HG02798 (cell line): ENCODE results near the gene IL17D.
"Not testable (repeated sequence)": the region's sequence is repeated elsewhere in the genome, so short reads cannot be mapped to it uniquely, and the experiment has no call there.

Source experiments
- ATAC-seq: cut with Tn5 transposase; IDR thresholded peaks from one replicate; pipeline ENCODE4 v1.9.1; 2021; ENCODE audit warnings: mild to moderate bottlenecking; ENCODE audit not compliant: unreplicated experiment, poor library complexity

Gene IL17D

DNA sequence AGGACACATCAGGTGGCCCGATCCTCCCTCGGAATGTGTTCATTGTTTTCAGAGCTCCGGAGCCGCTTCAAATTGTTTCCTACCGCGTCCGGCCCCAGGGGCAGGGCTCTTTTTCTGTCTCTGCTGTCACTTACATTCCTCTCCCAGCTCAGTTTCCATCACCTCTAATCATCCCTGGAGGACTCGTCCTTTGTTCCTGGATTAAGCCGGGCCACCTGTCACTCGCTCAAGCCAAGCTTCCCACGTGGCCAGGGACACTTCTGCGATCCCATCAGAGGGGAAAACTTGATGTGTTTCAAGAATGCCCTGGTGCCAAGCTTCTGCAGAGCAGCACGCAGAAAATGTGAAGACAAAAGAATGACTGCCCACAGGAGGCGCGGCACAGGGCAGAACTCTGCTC is 13.5 kb downstream of the IL17D start:
- ATAC-seq: no peak

DNA sequence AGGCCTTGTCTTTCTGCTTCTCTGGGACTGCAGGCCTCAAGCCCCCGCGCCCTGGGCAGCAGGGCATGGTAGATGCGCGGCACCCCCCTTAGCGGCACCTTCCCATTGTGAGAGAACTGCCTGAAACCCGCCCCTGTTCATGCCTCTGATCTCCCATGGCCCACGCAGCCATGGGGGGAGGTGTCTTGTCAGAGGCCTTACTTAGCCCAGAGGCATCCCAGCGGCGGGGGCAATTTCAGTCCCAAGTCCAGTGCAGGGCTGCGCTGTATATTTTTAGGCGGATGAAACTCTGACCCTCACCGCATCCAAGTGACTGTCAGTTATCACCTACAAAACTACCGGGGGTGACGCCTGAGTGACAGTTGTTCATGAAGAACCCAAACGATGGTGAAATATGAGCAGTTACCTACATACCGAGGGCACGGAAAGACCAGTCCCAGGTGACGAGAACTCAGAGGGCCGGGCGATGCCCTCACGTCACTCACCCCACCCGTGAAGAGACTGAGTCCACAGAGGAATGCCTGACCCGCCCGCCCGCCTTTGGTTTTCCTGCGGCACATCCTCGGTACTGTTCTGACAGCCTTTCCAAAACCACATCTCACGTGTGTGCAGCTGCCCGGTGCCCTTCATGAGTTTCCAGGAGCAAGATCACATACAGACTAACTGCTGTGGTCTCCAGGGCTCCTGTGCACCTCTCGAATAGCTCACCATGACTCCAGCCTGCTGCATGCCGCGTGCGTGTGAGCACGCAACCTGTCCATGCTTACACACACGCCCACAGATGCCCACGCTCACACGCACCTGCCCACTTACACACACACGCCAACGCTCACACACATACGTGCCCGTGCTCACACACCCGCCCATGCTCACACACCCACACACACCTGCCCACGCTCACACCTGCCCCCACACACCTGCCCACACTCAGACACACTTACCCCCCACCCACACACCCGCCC is 14.4 kb downstream of the IL17D start:
- no peak for ATAC-seq

DNA sequence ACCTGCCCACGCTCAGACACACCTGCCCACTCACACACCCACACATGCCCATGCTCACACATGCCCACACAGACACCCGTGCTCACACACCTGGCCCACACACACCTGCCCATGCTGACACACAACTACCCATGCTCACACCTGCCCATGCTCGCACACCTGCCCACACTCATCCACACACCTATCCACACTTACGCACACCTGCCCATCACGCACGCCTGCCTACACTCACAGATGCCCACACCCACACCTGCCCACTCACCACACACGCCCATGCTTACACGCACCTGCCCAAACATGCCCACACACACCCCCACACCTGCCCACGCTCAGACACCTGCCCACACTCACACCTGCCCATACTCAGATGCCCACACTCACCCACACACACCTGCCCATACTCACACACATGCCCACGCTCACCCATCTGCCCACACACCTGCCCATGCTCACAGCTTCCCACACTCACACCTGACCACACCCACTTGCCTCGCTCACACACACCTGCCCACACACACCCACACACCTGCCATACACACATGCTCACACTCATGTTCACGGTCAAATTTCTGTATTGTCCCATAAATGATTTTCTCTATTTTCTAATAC is 15.6 kb downstream of the IL17D start:
- no peak for ATAC-seq

DNA sequence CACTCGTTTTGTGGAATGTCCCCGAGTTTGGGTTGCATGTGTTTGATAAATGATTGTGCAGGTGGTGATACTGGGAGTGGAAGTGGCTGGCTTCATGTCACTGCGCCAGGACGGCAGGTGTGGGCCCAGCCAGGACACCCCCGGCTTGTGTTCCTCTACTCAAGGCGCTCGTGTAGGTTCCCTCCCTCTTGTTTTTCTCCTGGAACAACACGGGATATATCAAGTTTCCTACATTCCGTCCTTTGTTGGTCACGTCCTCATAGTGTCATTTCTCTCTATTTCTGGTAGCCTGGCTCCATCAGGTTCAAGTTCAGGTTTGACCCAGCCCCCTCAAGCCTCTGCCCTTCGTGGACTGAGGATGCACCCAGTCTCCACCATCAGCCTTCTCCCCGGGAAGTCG is 16.3 kb downstream of the IL17D start:
- ATAC-seq: no peak

DNA sequence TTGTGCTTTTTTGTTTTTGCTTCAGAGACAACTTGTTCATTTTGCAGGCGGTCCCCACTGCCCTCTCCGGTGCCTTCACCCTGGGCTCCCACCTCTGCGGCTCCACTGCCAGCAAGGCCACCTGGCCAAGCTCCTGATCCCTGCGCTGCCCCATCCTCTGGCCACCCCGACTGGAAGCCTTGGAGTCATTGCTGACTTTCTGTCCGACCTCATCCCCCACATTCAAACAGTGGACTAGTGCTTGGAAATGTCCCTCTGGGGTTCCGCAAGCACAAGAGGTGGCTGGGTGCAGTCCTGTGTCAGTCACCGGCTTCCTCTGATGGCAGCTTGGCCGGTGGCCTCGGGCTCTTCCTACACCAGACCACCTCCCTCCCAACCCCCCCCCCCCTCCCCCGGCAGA is 17.0 kb downstream of the IL17D start:
- no peak for ATAC-seq

DNA sequence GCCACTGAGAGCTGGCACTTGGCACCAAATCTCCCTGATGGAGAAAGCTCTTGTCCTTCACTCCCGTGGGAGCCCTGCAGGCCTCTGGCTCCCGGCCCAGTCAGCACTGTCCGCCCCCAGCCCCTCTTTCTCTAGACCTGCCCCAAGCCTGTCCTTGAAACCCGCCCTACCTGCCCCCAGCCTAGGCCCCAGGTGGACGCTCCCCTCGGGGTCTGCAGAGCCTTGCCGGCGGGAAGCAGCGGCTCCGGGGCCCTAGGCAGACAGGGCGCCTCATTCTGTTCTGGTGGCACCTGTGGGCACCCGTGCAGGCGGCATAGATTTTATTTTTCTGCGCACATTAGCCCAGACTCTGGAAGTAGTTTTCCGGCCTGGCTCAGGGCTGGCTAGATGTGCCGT is 17.6 kb downstream of the IL17D start:
- no peak for ATAC-seq

DNA sequence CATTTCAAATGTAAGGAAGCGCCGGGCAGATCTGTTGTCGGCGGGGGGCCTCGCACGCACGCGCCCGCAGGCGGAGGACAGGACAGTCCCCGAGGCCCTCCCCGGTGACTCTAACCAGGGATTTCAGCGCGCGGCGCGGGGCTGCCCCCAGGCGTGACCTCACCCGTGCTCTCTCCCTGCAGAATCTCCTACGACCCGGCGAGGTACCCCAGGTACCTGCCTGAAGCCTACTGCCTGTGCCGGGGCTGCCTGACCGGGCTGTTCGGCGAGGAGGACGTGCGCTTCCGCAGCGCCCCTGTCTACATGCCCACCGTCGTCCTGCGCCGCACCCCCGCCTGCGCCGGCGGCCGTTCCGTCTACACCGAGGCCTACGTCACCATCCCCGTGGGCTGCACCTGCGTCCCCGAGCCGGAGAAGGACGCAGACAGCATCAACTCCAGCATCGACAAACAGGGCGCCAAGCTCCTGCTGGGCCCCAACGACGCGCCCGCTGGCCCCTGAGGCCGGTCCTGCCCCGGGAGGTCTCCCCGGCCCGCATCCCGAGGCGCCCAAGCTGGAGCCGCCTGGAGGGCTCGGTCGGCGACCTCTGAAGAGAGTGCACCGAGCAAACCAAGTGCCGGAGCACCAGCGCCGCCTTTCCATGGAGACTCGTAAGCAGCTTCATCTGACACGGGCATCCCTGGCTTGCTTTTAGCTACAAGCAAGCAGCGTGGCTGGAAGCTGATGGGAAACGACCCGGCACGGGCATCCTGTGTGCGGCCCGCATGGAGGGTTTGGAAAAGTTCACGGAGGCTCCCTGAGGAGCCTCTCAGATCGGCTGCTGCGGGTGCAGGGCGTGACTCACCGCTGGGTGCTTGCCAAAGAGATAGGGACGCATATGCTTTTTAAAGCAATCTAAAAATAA is 18.2 kb downstream of the IL17D start:
- ATAC-seq: no peak

DNA sequence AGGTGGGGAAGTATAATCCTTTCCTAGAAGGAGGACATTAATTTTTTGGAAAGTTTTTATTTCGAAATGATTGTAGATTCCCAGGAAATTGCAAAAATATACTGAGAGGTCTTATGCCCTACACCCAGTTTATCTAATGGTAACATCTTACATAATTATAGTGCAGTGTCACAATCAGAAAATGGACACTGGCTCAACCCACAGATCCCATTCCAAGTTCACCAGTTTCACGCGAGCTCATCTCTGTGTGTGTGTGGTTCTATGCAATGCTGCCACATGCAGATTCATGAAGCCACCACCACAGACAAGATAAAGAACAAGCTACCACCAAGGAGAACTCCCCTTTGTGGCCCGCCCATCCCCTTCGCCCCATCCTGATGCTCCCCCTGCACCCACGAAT is 24.4 kb downstream of the IL17D start:
- no peak for ATAC-seq

DNA sequence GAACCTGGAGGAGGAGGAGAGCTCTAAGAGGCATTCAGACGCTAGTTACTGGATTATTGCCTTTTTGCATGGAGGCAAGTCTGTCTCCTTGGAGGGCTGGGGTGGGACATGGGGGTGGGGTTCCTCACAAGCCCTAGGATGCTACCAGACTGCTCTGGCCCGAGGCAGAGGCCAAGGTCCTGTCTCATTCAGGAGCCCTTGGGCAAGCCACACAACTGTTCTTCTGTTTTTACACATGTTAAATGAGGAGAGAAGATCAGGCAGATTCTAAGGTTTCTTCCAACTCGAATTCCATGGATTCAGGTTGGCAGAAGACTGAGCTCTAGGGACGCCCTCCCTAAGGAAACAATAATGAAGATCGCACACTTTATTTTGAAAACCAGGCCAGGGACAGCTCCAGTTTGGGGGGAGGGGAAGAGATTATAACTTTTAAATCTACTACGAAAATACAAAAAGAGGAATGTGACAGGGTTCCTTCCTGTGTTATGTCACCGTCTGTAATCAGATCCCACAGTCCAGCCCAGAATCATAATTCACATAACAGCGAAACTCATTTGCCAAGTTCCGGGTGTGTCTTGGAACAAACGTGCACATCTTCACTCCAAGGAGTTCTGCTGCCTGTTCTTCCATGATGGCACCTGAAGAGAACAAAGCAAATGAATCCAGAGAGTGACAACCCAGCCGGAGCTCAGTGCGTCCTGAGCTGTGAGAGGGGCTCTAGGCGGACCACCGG is 25.2 kb downstream of the IL17D start:
- no peak for ATAC-seq

DNA sequence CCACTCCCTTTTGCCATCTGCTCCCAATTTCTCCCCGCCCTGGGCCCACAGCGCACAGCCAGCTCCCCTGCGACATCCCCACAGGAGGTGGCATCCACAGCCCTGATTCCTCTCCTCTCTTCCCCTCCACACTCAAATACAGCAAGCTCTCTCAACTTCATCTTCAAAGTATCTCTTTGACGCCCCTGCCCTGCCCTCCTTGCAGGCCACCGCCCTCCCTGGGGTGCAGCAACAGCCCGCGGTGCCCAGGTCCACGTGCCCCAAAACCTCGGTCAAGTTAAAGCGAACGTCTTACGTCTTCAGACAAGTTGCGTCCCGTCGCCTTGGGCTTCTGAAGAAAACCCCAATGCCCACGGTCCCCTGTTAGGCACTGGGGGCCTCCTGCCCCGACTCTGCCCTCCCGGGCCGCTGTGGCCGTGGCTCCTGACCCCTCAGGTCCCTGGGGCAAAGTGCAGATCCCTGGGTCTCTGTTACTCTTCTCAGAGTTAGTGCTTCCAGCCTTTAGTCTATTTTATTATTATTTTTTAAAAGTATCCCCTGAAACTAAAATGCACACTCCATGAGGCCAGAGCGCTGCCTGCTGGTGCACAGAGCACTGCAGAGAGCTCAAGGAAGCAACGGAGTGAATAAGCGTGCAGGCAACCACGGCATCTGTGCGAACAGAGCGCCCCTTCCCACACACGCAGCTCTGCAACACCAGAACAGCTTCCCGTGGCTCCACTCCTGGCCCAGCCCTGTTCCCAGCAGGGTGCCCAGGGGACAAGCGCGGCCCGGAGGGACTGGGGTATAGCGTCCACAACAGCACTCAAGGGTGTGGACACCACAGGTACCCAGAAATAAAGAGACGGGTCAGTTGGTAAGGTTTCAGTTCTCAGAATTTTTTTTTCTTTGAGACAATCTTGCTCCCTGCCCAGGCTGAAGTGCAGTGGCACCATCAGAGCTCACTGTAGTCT is 26.4 kb downstream of the IL17D start:
- ATAC-seq: no peak

DNA sequence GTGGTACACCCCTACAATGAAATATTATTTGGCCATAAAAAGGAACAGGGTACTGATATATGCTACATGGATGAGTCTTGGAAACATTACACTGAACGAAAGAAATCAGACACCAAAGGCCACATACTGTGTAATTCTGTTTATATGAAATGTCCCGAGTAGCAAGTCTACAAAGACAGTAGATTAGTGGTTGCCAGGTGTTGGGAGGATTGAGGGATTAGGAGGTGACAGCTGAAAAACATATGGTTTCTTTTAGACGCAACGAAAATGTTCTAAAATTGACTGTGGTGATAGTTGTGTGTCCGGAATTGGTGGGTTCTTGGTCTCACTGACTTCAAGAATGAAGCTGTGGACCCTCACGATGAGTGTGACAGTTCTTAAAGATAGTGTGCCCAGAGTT is 35.1 kb downstream of the IL17D start:
- no peak for ATAC-seq

DNA sequence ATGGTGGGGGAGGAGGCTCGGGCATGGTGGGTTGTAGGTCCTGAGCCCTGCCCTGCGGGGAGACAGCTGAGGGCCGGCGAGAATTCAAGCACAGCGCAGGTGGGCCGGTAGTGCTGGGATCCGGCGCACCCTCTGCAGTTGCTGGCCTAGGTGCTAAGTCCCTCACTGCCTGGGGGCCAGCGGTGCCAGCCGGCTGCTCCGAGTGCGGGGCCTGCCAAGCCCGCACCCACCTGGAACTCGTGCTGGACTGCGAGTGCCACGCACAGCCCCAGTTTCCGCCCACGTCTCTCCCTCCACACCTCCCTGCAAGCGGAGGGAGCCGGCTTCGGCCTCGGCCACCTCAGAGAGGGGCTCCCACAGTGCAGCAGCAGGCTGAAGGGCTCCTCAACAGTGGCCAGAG is 36.5 kb downstream of the IL17D start:
- no peak for ATAC-seq

DNA sequence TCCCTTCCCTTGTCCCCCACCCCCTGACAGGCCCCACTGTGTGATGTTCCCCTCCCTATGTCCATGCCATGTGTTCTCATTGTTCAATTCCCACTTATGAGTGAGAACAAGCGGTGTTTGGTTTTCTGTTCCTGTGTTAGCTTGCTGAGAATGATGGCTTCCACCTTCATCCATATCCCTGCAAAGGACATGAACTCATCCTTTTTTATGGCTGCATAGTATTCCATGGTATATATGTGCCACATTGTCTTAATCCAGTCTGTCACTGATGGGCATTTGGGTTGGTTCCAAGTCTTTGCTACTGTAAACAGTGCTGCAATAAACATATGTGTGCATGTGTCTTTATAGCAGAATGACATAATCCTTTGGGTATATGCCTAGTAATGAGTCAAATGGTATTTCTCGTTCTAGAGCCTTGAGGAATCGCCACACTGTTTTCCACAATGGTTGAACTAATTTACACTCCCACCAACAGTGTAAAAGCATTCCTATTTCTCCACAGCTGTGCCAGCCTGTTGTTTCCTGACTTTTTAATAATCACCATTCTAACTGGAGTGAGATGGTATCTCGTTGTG is 40.4 kb downstream of the IL17D start:
- not testable (repeated sequence) for ATAC-seq

DNA sequence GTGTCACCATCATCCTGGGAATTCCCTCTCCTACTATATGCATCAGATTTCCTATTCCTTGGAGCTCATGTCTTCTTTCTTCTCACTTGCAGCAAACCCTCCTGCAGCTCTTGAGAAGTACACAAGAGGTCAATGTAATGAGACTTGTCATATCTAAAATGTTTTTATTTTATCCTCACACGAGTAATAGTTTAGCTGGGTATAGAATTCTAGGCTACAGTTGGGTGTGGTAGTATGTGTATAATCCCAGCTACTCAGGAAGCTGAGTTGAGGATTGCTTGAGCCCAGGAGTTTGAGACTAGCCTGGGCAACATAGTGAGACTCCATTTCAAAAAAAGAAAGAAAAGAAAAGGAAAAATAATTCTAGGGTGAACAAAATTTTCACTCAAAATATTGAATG is 45.9 kb downstream of the IL17D start:
- no peak for ATAC-seq

DNA sequence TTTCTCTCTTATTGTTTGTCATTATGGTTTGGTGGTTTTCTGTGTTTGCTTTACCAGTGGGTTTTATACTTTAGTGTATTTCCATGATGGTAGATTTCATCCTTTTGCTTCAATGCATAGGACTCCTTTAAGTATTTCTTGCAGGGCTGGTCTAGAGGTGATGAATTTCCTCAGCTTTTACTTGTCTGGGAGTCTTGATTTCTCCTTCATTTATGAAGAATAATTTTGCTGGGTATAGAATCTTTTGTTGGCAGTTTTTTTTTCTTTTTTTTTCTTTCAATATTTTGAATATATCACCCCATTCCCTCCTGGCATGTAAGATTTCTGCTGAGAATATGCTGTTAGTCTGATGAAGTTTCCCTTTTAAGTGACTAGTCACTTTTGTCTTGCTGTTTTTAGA is 50.5 kb downstream of the IL17D start:
- ATAC-seq: no peak

DNA sequence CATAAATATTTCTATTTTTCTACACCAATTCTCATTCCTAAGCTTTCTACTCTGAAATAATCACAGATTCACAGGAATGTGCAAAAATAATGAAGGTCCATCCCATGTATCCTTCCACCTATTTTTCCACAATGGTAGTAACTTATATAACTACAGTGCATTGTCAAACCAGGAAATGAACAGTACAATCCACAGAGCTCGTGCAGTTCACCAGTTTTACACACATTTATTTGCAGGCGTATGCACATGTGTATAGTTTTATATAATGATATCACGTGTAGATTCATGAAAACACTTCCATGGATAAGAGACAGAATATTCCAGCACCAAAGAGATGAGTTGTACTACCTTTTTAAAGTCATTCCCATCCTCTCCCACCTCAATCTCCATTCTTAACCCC is 57.4 kb downstream of the IL17D start:
- ATAC-seq: no peak

DNA sequence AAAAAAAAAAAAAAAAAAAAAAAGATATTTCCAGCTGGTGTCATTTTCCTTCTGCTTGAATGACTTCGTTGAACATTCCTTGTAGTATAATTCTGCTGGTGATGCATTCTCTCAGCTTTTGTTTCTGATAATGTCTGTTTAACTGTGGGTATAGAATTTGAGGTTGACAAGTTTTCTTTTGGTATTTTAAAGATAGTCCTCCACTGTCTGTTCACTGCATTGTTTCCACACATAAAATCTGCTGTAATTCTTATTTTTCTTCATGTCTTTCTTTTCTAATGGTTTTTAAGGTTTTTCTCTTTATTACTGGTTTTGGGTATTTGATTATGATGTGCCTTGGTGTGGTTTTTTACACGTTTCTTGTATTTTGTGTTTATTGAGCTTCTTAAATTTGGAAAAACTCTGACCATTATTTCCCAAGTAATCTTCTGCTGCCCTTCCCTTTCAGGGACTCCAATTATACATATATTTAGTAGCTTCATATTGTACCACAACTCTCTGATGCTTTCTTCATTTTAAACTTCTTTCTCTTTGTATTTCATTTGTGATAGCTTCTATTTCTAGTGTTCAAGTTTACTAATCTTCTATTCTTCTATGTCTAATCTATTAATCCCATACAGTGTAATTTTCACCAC is 63.9 kb downstream of the IL17D start:
- ATAC-seq: no peak

DNA sequence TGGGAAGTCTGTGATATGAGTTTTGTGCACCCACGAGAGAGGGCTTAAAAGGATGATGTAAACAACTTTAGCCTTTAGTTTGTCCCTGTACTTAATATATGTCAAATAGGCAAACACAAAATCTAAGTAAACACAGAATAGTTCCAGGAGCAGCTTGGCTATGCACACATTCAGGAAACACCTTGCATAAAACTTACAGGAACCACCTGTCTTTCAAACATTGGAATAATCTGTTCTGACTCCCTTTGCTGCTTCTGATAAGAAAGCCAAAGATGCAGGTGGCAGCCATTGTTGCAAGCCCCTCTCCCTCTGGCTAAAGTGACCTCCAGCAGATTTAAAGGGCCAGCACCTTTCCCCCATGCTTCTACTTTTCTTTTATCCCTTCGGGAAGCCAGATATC is 65.6 kb downstream of the IL17D start:
- no peak for ATAC-seq
